K562 (cell line): ENCODE results near the gene ANXA2. TPM values are rescaled to one million over a fixed set of nuclear protein-coding genes. Genes with fewer than 3 reads are reported as not detected.

Source experiments
- ATAC-seq: fragments of 200-7000 bp; cut with Tn5 transposase; 3 replicates; pipeline ENCODE4 v1.9.1; 2020; ENCODE audit warnings: moderate library complexity
- BruUV-seq: library from RNA; stranded (reverse); fragments of 400-500 nt; replicated peaks from 2 replicates; lab custom pipeline; 2021; lab: Mats Ljungman, UMichigan
- CTCF ChIA-PET: fragments of 300-600 bp; formaldehyde crosslinking; extraction: SDS; loops from one replicate; lab custom pipeline; 2021; ENCODE audit warnings: low intra/inter-chr PET ratio; lab: Yijun Ruan, JAX
- POLR2A ChIA-PET: fragments of 300-600, 350-650 bp; sonication (Branson Sonifier 250); formaldehyde crosslinking; extraction: SDS; loops from one replicate; lab custom pipeline; 2021; ENCODE audit warnings: antibody characterized with exemption, inconsistent platforms; lab: Yijun Ruan, JAX
- DNase-seq, 4 experiments: peaks; one replicate each; pipeline versions ENCODE4 v3.0.0 to v3.0.0-alpha.2; 2011 to 2018; ENCODE audit warnings: low spot score in 3 of 4, mixed read lengths in 3 of 4; ENCODE audit errors: extremely low read depth in 1 of 4
- FAIRE-seq: peaks from 2 replicates; lab custom pipeline; 2011; peaks lifted over from hg19 to GRCh38; lab: Jason Lieb, UNC
- H2AFZ ChIP-seq: 2 replicates; pipeline ENCODE4 v1.6.0; 2011; ENCODE audit warnings: low read depth, low read length, control low read depth, inconsistent platforms
- H3K27ac ChIP-seq: fragments of 200-600 bp; 3 replicates; pipeline ENCODE4 v1.8.0; 2011; ENCODE audit warnings: low read depth, mild to moderate bottlenecking, control low read depth, inconsistent platforms, low read length, moderate library complexity, mixed read lengths; ENCODE audit errors: extremely low read depth
- H3K27me3 ChIP-seq, 2 experiments: fragments of 300-600 bp in 1 of 2; 2 replicates in 1 of 2; 3 replicates in 1 of 2; pipeline versions ENCODE4 v1.6.0 to v1.8.0; 2011; ENCODE audit warnings: inconsistent platforms in 2 of 2, low read length in 2 of 2, mild to moderate bottlenecking in 1 of 2, mixed read lengths in 1 of 2, moderate library complexity in 1 of 2; ENCODE audit not compliant: control insufficient read depth in 2 of 2, insufficient read depth in 2 of 2
- H3K36me3 ChIP-seq: fragments of 300-600 bp; 3 replicates; pipeline ENCODE4 v1.8.0; 2011; ENCODE audit warnings: mild to moderate bottlenecking, low read length, inconsistent platforms; ENCODE audit not compliant: control insufficient read depth, insufficient read depth
- H3K4me1 ChIP-seq, 2 experiments: fragments of 200-600 bp in 1 of 2; replicated peaks in 1 of 2; 2 replicates in 1 of 2; 3 replicates in 1 of 2; pipeline versions ENCODE4 v1.5.1 to v1.8.0; 2011; ENCODE audit warnings: inconsistent platforms in 2 of 2, low read length in 2 of 2, mild to moderate bottlenecking in 1 of 2, mixed read lengths in 1 of 2, moderate library complexity in 1 of 2; ENCODE audit not compliant: control insufficient read depth in 2 of 2, insufficient read depth in 2 of 2
- H3K4me2 ChIP-seq: 2 replicates; pipeline ENCODE4 v1.6.1; 2011; ENCODE audit warnings: low read length, control low read depth, inconsistent platforms, mixed read lengths; ENCODE audit not compliant: insufficient read depth
- H3K4me3 ChIP-seq: fragments of 200-600 bp; sonication (generic), shearing (Covaris generic); 2 replicates; pipeline ENCODE4 v1.5.1; 2016; ENCODE audit warnings: control low read depth, inconsistent platforms
- H3K79me2 ChIP-seq: fragments of 200-600 bp; 3 replicates; pipeline ENCODE4 v1.8.0; 2011; ENCODE audit warnings: low read length, inconsistent platforms; ENCODE audit not compliant: control insufficient read depth, insufficient read depth
- H3K9ac ChIP-seq, 2 experiments: 2 replicates each; pipeline versions ENCODE4 v1.6.0 to v1.6.1; 2011; ENCODE audit warnings: low read depth in 2 of 2, low read length in 2 of 2, control low read depth in 1 of 2, inconsistent platforms in 1 of 2, mild to moderate bottlenecking in 1 of 2, mixed read lengths in 1 of 2; ENCODE audit not compliant: insufficient read depth in 1 of 2
- H3K9me1 ChIP-seq: one replicate; pipeline ENCODE4 v1.6.0; 2011; ENCODE audit warnings: inconsistent platforms, mild to moderate bottlenecking, low read length, moderate library complexity; ENCODE audit not compliant: control insufficient read depth, insufficient read depth
- H3K9me3 ChIP-seq: replicated peaks from 2 replicates; pipeline ENCODE4 v1.5.1; 2011; ENCODE audit warnings: low read depth, low read length, inconsistent platforms; ENCODE audit not compliant: control insufficient read depth, insufficient read depth
- H4K20me1 ChIP-seq: replicated peaks from 2 replicates; pipeline ENCODE4 v1.6.1; 2011; ENCODE audit warnings: low read length, inconsistent platforms, mixed read lengths; ENCODE audit not compliant: control insufficient read depth, insufficient read depth
- BRF2 ChIP-seq: IDR thresholded peaks from 3 replicates; pipeline ENCODE4 v1.6.1; 2011; ENCODE audit warnings: borderline replicate concordance, mild to moderate bottlenecking; ENCODE audit not compliant: insufficient read length, insufficient read depth
- POLR2B ChIP-seq: fragments of 450-650 bp; IDR thresholded peaks from 2 replicates; pipeline ENCODE4 v1.6.1; 2018; ENCODE audit warnings: low read depth; ENCODE audit not compliant: partially characterized antibody
- WGBS: fragments of 100-300 bp; shearing (Covaris generic); methylation state at CpG from one replicate; pipeline ENCODE4 v1.1.6; 2016; ENCODE audit warnings: low coverage, mixed read lengths; ENCODE audit not compliant: insufficient coverage; ENCODE audit errors: missing lambda C conversion rate; 5-methylcytosine and 5-hydroxymethylcytosine counted together
- in situ Hi-C: fragments of 300-500 bp; cut with MboI; formaldehyde crosslinking; loops from 4 replicates; pipeline ENCODE4 v1.15.0; 2018; ENCODE audit warnings: inconsistent platforms, mixed read lengths
- intact Hi-C: fragments of 100-400 bp; cut with micrococcal nuclease; formaldehyde crosslinking; loops from 2 replicates; pipeline ENCODE4 v1.14.2; 2022
- polyA plus RNA-seq, 8 experiments: library from polyadenylated mRNA; depleted of rRNA in 4 of 8; stranded (reverse) in 5 of 8; unstranded in 3 of 8; fragments of >200 nt; fragmentation: Nextera tagmentation in 2 of 8; fragmentation: Illumina TruSeq in 1 of 8; extraction: Ambion mirVana in 2 of 8; extraction: Trizol in 1 of 8; gene quantifications; 2 replicates each; pipeline versions ENCODE4 v1.2.1 to v1.2.3, GENCODE V29; 2011 to 2014; ENCODE audit warnings: inconsistent platforms in 1 of 8, missing spikeins in 1 of 8
- total RNA-seq, 7 experiments: library from RNA; depleted of rRNA in 6 of 7; stranded (reverse); fragments of >200 nt in 6 of 7; fragmentation: Illumina TruSeq in 2 of 7; extraction: Trizol in 2 of 7; gene quantifications; 2 replicates each; pipeline versions ENCODE4 v1.2.1 to v1.2.3, GENCODE V29; 2011 to 2021; ENCODE audit warnings: low replicate concordance in 1 of 7

ANXA2 gene
- total and polyA plus RNA-seq, 9 of the 15 experiments (the other 6 are each of a cell fraction or from before 2014, with no cell fraction given), result 301 to 1,102 (median 452) TPM

- POLR2A ChIA-PET, result interaction anchor here (1.0 kb wide), 2 partner anchors 10 to 11 kb away, joined by 3 to 4 read pairs; no protein-coding TSS in a partner anchor
Observed at GRCh38 chr15:60385620-60386552, 11.9 kb downstream of the ANXA2 start.

More at GRCh38 chr15:60385620-60386552, 11.9 kb downstream of the ANXA2 start:
- Histone ChIP-seq H3K27ac (no peak overlapping the region), H3K79me2 (peaks cover 47% of the 10 kb centered on the region), H3K4me1 (no peaks in the 10 kb centered on the region; a peak in 2 of 5 replicates), H3K27me3 (no peaks in the 10 kb centered on the region), H3K9me1 (peaks cover 8% of the 10 kb centered on the region), H3K4me3 (no peak overlapping the region), H2AFZ (no peak overlapping the region), H3K4me2 (no peak overlapping the region), H4K20me1 (peaks cover 29% of the 10 kb centered on the region), H3K36me3 (peaks cover 66% of the 10 kb centered on the region; the same call in 2 of the 3 replicates), H3K9ac (no peak overlapping the region), H3K9me3 (no peaks in the 10 kb centered on the region)
- 88% methylated on average over 7 of the region's 7 CpGs for WGBS
- intact Hi-C loops, result no loop called here
- no peak for FAIRE-seq
- BruUV-seq, result no TSS peak
- DNase-seq, result no peak
- no peak for ATAC-seq
- CTCF ChIA-PET, result no interaction called here
- TF ChIP-seq BRF2, result no peak
- no peak for TF ChIP-seq POLR2B
- in situ Hi-C loops, result no loop called here
